Non-pigmented ciliary epithelial cell (primary cell): Measurements from ENCODE around the gene KCNH2.

Experiments
- DNase-seq: peaks from one replicate; pipeline ENCODE4 v3.0.0-alpha.2; 2010; ENCODE audit warnings: low read depth

The KCNH2 gene

DNA sequence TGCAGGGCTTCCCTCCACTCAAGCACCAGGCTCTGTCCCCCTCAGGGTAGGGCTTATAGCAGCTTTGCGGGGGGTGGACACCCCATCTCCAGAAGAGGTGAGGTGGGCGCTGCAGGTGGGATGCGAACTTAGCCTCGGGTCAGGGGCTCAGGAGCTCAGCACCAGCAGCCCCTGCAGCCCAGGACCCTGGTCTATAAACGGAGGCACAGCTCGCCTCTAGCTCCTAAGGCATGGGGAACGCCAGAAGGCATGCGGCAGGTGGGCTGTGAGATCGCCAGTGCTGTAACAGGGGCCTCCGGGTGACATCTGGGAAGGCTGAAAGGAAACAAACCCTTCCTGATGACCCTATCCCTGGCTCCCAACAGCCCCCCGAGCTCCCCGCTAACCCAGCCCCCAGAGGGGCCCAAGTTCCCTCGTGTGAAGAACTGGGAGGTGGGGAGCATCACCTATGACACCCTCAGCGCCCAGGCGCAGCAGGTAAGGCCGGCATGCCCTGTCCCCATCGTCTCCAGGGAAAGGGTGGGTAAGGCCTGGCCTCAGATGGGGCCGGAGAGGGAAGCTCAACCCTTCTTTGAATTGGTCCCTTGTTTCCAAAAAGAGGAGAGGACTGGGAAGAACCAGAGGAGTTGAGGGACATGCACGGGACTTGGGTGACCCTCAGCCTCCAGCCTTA, 16.9 kb upstream of the KCNH2 start:
- DNase-seq: no peak

GRCh38 chr7:150994141-150994837, 16.2 kb upstream of the KCNH2 start:
- DNase-seq: no peak

DNA sequence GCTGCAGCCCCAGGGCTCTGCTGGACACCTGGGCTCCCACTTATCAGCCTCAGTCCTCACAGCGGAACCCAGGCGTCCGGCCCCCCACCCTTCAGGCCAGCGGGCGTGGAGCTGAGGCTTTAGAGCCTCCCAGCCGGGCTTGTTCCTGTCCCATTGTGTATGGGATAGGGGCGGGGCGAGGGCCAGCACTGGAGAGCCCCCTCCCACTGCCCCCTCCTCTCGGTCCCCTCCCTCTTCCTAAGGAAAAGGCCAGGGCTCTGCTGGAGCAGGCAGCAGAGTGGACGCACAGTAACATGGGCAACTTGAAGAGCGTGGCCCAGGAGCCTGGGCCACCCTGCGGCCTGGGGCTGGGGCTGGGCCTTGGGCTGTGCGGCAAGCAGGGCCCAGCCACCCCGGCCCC, 15.4 kb upstream of the KCNH2 start:
- no peak for DNase-seq

DNA sequence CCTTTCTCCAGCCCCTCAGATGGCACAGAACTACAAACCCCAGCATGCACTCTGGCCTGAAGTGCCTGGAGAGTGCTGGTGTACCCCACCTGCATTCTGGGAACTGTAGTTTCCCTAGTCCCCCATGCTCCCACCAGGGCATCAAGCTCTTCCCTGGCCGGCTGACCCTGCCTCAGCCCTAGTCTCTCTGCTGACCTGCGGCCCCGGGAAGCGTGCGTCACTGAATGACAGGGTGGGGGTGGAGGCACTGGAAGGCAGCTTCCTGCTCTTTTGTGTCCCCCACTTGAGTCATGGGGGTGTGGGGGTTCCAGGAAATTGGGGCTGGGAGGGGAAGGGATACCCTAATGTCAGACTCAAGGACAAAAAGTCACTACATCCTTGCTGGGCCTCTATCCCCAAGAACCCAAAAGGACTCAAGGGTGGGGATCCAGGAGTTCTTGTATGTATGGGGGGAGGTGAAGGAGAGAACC, 14.7 kb upstream of the KCNH2 start:
- no peak for DNase-seq

- no peak for DNase-seq
These were observed 14.0 kb upstream of the KCNH2 start for GRCh38 chr7:150992051-150992640.

DNA sequence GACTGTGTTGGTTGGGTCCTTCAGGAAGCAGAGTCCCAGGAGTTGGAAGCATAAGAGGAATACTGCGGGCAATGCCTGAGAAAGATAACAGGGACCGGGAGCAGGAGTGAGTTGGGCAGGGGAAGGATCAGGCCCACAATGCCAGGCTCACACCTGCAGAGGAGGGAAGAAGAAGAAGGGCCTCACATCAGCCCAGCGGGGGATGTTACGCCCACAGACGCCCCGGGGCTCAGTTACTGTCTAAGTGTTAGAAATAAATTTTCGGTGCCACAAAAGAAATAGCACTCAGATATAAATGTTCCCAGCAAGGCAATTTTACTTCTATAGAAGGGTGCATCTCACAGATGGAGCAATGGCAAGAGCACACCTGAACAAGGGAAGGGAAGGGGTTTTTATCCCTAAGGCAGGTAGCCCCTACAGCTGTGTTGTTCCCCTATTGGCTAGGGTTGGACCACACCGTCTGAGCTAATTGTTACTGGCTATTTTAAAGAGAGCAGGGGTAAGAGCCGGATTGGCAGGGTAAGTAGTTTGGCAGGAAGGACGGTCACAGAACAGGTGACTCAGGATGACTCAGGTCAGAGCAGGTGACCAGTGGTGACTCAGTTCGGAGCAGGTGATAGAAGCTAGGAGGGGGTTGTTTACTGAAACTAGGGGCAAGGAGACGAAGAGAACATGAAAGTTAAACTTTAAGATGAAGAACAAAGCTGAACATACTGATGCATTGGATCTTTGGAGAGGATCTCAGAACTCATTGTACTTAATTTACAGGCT, 12.5 kb upstream of the KCNH2 start, which contains the start of gene NOS3:
Gene NOS3, plus strand, starts transcription at position 602 of the 771 bp plus-strand sequence. CDS start 2,787 bp downstream, outside the sequence.
- no peak for DNase-seq

DNA sequence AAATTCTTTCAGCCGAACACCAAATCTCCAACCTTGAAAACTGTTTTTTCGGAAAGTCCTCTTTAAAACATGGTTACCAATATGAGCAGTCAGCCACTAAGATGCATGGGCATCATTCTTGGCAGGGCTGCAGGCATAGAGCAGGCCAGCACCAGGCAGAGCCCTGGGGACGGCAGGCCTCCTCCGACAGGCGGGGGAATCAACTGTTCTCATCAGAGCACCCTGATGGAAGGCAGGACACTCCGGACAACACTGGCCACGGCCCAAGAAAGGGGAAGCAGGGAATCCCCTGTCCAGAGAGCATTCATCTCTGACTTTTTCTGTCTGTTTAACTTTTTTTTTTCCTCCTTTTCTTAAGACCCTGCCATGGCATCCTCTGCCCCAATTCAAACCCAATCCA, 11.3 kb upstream of the KCNH2 start:
- DNase-seq: no peak

DNA sequence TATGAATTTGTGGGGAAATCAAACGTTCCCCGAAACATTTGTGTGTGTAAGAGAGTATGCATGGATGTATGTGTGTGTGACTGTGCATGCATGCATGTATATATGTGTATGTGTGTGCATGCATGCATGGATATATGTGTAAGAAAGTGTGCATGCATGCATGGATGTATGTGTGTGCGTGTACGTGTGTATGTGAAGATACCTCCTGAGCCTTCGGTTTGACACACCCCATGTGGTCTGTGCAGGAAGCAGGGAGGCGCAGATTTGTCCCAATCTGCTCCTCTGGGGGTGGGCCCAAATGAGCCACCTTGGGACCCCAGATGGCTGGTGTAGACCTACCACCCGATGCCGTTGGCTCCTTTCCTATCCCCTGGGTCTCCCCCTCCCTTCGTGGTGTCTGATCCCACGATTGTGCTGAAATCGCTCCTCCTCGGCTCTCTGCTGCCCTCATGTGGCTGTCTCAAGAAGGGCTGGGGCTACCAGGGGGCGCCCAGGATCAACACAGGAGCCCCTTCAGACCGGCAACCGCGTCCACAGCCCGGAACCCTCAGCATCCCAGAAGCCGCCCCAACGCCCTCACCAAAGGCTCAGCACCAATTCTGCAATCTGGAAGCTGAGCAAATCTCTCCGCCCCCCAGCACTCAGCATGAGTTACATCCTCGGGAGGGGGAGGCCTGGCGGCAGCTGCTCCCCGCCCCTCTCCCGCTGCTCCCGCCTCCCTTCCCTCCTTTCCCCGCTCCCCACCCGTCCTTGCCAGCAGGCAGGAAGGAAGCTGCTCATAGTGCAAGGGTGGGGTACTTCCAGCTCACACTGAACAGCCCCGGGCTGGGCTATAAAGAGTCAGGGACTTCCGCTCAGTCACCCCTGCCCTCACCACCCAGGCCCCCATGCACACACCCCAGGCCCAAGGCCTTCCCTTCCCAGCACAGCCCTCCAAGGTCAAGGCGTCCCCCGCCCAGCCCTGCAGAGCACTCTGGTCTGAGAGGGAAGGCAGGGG, 10.4 kb upstream of the KCNH2 start:
- DNase-seq: no peak

DNA sequence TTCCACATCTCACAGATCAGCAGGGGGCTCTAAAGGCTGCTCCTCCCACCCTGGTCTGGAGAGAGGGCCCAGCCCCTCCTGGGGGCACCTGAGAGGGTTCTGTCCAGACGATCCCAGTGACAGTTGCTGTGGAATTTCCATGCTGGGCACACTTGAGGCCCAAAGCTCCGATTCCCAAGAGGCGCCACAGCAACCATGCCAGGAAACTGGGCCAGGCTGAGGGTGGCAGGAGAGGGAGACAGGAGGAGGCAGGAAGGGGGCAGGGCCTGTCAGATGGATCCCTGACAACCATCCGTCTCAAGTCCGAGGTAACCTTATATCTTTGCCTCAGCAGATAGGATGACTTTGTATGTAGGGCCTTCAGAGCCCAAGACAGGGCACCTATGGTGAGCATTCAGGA, 8.4 kb upstream of the KCNH2 start:
- no peak for DNase-seq

- peak; percentile 2 for DNase-seq
These were observed 8.0 kb upstream of the KCNH2 start for GRCh38 chr7:150986099-150986512.

GRCh38 chr7:150983893-150984368, 5.8 kb upstream of the KCNH2 start:
- DNase-seq: no peak

DNA sequence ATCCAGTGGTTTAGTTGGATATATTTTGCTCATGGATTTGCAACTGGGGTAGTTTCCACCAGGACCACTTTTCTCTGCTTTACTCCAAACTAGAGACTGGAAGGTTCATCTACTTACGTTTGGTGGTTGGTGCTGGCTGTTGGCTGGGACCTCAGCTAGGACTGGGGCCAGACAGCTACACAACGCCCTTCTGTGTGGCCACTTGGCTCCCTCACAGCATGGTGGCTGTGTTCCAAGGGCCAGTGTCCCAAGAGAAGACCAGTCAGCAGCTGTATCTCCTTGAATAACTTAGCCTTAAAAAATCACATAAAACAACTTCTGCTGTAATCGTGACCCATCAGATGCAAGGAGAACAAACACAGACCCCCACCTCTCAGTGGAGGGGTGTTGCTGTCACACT, 4.2 kb upstream of the KCNH2 start:
- DNase-seq: no peak

DNA sequence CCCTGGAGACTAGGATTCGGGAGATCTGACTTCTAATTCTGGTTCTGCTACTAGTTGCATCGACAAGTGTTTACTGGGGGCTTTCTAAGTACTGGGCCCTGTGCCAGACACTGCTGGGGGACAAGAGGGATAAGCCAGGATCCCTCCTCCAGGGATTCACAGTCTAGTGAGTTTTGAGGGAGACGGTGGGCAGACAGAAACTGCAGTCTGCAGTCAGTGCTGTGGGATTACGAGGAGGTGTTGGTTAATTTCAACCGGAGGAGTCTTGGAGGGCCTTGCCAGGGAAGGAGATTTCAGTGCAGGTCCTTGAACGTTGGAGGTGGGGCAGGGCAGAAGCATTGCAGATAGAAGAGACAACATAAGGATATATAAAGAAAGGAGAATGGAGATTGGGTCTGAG, 3.5 kb upstream of the KCNH2 start:
- no peak for DNase-seq

GRCh38 chr7:150980663-150981062, 2.5 kb upstream of the KCNH2 start:
- DNase-seq: no peak

- DNase-seq: no peak
These were observed 1.7 kb upstream of the KCNH2 start for GRCh38 chr7:150979713-150980390.

DNA sequence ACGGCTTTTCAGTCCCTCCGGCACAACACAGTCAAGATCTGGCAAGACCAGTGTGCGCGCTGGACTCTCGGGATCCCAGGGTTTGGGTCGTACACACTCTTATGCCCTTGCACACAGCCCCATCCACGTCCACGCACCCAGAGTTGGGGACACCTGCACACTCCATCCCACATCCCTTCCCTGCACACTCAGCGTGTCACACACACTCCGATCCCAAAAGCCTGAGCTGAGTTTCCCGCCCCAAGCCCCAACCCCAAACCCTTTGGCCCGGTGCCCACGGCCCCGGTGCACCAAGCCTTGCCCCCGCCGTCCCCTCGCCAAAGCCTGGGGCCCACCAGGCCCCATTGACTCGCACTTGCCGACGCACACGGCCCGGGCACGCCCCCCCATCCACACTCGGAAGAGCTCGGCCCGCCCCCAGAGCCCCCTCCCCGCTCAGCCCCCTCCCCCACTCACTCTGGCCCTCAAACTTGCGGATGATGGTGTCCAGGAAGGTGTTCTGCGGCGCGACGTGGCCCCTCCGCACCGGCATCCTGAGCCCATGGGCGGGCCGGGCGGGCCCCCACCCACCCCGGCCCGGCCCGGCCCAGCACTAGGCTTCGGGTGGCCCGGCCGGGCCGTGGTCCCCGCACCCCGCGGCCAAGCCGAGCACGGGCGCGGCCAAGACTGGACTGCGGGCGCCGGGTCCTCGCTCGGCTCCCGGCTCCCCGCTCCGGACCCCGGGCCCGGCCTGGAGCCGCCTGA, 567 bp downstream of the KCNH2 start:
- DNase-seq: no peak

- DNase-seq: no peak
These were observed 1.4 kb downstream of the KCNH2 start for GRCh38 chr7:150976529-150977381.

DNA sequence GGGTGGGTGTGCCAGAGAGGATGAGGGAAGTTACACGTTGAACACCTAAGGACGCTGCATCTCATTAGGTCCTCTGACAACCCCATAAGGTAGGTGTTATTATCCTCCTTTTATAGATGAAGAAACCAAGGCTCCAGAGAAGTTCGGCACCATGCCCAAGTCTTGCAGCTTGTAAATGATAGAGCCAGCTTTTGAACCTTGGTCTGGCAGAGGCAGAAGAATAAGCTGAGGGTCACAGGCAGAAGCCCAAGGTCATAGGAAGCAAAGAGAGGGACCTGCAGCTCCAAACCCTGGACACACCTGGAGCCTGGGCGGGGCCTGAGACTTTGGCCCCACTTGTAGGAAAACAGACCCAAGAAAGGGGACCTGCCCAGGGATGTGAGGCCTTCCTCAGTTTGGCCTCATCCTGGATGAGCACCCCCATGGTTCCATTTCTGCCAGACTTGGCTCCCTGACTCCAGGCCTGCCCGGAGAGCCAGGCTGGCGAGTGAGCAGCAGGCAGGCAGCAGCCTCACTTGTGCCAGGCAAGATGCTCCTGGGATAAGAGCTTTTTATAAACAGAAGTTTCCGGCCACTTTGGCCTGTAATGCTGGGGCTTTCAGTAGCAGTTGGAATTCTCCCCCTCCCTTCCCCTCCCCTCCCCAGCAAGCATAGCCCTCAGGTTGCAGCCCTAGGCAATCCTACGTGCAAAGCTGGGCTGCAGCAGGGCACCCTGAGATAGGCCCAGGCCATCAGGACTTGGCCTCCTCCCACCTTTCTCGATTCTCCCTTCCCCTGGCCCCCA, 2.4 kb downstream of the KCNH2 start:
- DNase-seq: no peak
